ENCODE measurements around the gene PNPLA7. TPM values are rescaled to one million over a fixed set of nuclear protein-coding genes. Genes with fewer than 3 reads are reported as not detected.

PNPLA7 gene
- total and polyA plus RNA-seq, 4 donors: 0.79 to 8.9 (median 7.7) TPM

- 88 to 92% methylated on average over 18 of the region's 18 CpGs for WGBS, 2 donors
- TF ChIP-seq CTCF (IDR thresholded peaks at IDR 0.05; ENCODE audit: control extremely low read depth, extremely low read depth): no peak
- peak in 1 of 3 donors; percentile 9 for DNase-seq
Observed at GRCh38 chr9:137426018-137426681, 124.1 kb downstream of the PNPLA7 start.

GRCh38 chr9:137423514-137424291, 126.5 kb downstream of the PNPLA7 start:
- Histone ChIP-seq H3K9ac (ENCODE audit: insufficient read depth in 1 of 2, low read length in 2 of 2) (no peak overlapping the region), H3K9me3 (ENCODE audit: control insufficient read depth in 4 of 4, insufficient read depth in 3 of 4, low read length in 3 of 4) (no peaks in the 10 kb centered on the region), H3K27me3 (ENCODE audit: control insufficient read depth in 3 of 3, insufficient read depth in 3 of 3, low read length in 2 of 3) (no peaks in the 10 kb centered on the region), H3K4me1 (ENCODE audit: control insufficient read depth in 5 of 5, insufficient read depth in 5 of 5, low read length in 5 of 5) (peaks cover 0 to 13% (median 3%) of the 10 kb centered on the region in 5 donors), H3K4me3 (peak overlapping the region; percentile 70), H3K27ac (ENCODE audit: low read depth in 1 of 2, low read length in 1 of 2) (peak overlapping the region; percentile 82 to 94), H3K36me3 (ENCODE audit: control insufficient read depth in 4 of 4, insufficient read depth in 4 of 4, low read length in 4 of 4) (no peaks in the 10 kb centered on the region)
- no peak for TF ChIP-seq CTCF (IDR thresholded peaks at IDR 0.05; ENCODE audit: control extremely low read depth, extremely low read depth)
- ATAC-seq (ENCODE audit: insufficient read depth, low FRiP score): no peak
- DNase-seq: no peak
- WGBS, 2 donors: 8 to 16% methylated on average over 45 to 77 of the region's 77 CpGs

More at GRCh38 chr9:137426018-137426681, 124.1 kb downstream of the PNPLA7 start:
- Histone ChIP-seq H3K9ac (ENCODE audit: insufficient read depth in 1 of 2, low read length in 2 of 2) (no peak overlapping the region), H3K4me1 (ENCODE audit: control insufficient read depth in 5 of 5, insufficient read depth in 5 of 5, low read length in 5 of 5) (peaks cover 0 to 16% (median 3%) of the 10 kb centered on the region in 5 donors), H3K36me3 (ENCODE audit: control insufficient read depth in 4 of 4, insufficient read depth in 4 of 4, low read length in 4 of 4) (no peaks in the 10 kb centered on the region), H3K27ac (ENCODE audit: low read depth in 1 of 2, low read length in 1 of 2) (no peak overlapping the region), H3K27me3 (ENCODE audit: control insufficient read depth in 3 of 3, insufficient read depth in 3 of 3, low read length in 2 of 3) (no peaks in the 10 kb centered on the region), H3K9me3 (ENCODE audit: control insufficient read depth in 4 of 4, insufficient read depth in 3 of 4, low read length in 3 of 4) (no peaks in the 10 kb centered on the region), H3K4me3 (no peak overlapping the region)
- ATAC-seq (ENCODE audit: insufficient read depth, low FRiP score): no peak

GRCh38 chr9:137422604-137423513, 127.3 kb downstream of the PNPLA7 start, which contains the start of the genes EXD3 and NOXA1:
TSS of gene EXD3 (minus strand) at chr9:137423162. CDS start at chr9:137395357, 27,805 bp downstream.
TSS of gene NOXA1 (plus strand) at chr9:137423393. CDS start at chr9:137423530, 137 bp downstream.
- peak; percentile 58 for TF ChIP-seq CTCF (IDR thresholded peaks at IDR 0.05; ENCODE audit: control extremely low read depth, extremely low read depth)
- ATAC-seq (ENCODE audit: insufficient read depth, low FRiP score) (peak; percentile 96), DNase-seq (peak; percentile 90 to 93 (median 93))
- 0 to 1% methylated on average over 41 to 113 of the region's 113 CpGs for WGBS, 2 donors
- H3K9me3 ChIP-seq (ENCODE audit: control insufficient read depth in 4 of 4, insufficient read depth in 3 of 4, low read length in 3 of 4): no peaks in the 10 kb centered on the region
- peaks cover 0 to 13% (median 3%) of the 10 kb centered on the region in 5 donors for H3K4me1 ChIP-seq (ENCODE audit: control insufficient read depth in 5 of 5, insufficient read depth in 5 of 5, low read length in 5 of 5)
- H3K9ac ChIP-seq (ENCODE audit: insufficient read depth in 1 of 2, low read length in 2 of 2): peak within 1 kb of the TSS; percentile 43 to 56
- peak within 1 kb of the TSS; percentile 86 to 94 for H3K27ac ChIP-seq (ENCODE audit: low read depth in 1 of 2, low read length in 1 of 2)
- H3K27me3 ChIP-seq (ENCODE audit: control insufficient read depth in 3 of 3, insufficient read depth in 3 of 3, low read length in 2 of 3): no peaks in the 10 kb centered on the region
- H3K4me3 ChIP-seq: peak within 1 kb of the TSS; percentile 89
- H3K36me3 ChIP-seq (ENCODE audit: control insufficient read depth in 4 of 4, insufficient read depth in 4 of 4, low read length in 4 of 4): no peaks in the 10 kb centered on the region

Measured in lung (tissue), 12 donors.